ENCODE measurements around the gene ADAMTS20.
"Not testable (repeated sequence)": the region's sequence is repeated elsewhere in the genome, so short reads cannot be mapped to it uniquely, and the experiment has no call there.

The ADAMTS20 gene

DNA sequence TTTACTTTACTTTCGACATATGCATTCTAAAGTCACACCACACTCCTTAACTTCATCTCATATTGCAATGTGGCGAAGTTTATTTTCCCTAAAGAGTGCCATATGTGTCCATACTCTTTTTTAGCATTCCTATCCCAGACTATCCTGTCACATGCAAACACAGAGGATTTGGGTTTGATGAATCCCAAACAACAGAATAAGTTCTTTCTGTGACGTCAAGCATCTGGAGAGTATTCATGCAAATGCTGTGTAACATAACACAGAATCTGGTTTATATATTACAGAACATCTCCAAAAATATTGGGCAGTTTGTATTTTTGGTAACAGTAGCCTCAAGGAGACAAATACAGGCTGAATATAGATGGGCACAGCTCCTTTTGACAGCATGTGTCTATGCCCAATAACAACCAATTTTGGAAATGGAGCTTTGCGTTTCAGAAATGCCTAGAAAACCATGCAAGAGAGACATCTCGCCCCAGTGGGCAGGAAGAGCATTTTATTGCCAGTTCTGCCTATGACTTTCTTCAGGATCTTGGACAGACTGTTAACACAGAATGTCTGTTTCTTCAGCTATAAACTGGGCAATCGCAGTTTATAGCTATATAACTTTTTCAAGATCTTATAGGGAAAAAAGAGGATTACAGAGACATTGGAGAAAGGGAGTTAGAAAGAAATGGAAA lies 190.8 kb downstream of the ADAMTS20 start:
- no peak for ATAC-seq

DNA sequence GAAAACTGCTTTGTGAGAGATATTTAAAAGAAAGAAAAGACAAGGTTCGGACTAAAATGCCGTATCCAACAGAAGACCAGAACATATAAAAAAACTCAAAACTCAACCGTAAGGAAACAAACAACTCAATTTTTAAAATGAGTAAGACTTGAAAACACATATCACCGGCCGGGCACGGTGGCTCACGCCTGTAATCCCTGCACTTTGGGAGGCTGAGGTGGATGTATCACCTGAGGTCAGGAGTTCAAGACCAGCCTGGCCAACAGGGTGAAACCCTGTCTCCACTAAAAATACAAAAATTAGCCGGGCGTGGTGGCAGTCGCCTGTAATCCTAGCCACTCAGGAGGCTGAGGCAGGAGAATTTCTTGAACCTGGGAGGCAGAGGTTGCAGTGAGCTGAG lies 192.0 kb downstream of the ADAMTS20 start:
- ATAC-seq, result not testable (repeated sequence)

DNA sequence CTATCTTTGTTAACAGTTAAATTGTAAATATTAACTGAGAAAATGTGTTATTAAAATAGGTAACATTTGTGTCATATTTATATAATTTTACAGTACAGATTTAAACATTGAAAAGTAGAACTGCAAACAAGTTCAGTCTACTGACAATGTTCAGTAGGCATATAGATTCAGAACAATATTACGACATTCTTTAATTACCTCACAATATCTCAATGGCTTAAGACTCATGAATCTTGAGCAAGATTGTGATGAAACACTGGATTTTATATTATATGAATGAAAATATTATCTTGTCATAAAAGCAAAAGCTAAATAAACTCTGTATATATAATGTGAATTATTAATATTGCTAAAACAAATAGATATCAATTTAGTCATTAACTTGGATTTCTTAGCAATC lies 194.9 kb downstream of the ADAMTS20 start:
- no peak for ATAC-seq

DNA sequence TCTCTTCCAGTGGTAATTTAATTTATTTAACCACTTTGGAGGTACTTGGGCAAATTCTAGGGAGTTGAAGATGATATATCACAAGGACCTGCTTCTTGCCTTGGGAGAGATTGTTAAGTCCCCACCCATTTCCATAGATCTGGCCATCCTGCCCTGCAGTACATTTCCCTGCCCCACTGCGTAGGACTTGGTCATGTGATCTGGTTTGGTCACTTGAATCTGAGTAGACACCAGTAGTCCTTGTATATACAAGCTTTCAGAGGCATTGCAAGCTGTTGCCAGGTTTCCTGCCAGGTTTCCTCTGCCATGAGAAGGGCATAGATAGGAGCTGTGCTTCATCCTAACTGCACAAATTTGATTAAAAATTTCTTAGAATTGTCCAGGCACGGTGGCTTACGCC lies 200.0 kb downstream of the ADAMTS20 start:
- no peak for ATAC-seq

DNA sequence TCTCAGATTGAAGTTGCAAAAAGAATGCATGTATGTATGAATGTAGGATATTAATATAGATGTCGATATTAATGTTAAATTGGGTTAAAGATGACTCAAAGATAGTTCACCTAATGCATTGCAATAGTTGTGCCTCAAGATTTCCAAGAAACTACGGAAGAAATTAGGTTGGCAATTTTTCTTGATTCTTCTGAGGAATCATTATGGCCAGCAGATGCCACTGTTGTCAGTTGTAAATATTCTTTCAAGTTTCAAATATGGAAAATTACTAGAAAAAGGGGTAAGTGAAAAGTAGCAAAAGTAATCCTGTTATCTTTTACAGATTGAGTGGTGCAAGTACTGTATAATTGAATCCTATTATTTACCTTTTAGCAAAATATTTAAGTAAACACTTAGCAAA lies 202.1 kb downstream of the ADAMTS20 start:
- no peak for ATAC-seq

DNA sequence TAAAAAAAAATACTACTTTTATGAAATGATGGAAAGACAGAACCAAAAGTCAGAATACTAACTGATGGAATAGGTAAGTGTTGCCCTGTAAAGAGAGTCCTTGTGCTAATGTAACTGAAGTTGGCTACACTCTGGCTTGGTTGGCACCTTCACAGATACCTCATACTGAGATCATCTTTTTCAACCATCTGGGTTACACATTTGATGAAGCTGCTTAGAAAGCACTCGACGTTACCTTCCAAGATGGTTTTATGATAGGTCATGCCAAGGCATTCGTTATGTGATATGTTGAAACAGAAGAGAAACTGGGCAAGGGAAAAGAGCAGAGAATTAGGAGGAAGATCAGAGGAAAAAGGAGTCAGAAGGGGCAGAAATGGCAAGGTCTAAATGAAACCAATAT lies 203.8 kb downstream of the ADAMTS20 start:
- no peak for ATAC-seq

DNA sequence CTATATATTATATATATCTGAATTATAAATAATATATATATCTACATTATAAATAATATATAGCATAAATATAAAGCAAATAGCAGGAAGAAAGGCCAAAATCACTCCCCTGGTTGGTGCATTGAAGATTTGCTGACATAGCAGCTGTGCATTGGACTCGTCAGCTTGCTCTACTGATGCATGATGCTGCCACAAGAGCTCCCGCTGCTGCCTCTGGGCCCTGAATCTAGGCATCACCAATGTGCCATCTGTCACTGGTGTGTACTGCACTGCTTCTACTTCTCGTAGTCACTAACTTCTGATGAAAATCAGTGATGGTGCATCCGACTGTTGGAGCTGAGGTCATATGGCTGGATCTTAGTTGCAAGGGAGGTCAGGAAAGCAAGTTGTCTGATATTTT lies 205.0 kb downstream of the ADAMTS20 start:
- ATAC-seq, result no peak

DNA sequence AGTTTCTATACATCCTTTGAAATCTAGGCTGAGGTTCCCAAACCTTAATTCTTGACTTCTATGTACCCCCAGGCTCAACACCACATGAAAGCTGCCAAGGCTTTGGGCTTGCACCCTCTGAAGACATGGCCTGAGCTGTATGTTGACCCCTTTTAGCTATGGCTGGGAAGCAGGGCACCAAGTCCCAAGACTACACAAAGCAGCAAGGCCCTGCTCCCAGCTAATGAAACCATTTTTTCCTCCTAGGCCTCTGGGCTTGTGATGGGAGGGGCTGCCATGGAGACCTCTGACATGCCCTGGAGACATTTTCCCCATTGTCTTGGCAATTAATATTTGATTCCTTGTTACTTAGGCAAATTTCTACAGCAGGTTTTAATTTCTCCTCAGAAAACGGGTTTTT lies 207.0 kb downstream of the ADAMTS20 start:
- ATAC-seq, result no peak

DNA sequence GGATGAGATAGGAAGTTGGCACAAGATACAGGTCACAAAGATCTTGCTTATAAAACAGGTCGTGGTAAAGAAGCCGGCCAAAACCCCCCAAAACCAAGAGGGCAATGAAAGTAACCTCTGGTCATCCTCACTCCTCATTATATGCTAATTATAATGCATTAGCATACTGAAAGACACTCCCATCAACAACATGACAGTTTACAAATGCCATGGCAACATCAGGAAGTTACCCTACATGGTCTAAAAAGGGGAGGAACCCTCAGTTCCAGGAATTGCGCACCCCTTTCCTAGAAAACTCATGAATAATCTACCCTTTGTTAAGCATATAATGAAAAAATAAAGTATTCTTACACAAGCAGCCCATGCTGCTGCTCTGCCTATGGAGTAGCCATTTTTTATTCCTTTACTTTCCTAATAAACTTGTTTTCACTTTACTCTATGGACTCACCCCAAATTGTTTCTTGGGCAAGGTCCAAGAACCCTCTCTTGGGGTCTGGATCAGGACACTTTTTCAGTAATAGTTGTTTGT lies 210.2 kb downstream of the ADAMTS20 start:
- not testable (repeated sequence) for ATAC-seq

DNA sequence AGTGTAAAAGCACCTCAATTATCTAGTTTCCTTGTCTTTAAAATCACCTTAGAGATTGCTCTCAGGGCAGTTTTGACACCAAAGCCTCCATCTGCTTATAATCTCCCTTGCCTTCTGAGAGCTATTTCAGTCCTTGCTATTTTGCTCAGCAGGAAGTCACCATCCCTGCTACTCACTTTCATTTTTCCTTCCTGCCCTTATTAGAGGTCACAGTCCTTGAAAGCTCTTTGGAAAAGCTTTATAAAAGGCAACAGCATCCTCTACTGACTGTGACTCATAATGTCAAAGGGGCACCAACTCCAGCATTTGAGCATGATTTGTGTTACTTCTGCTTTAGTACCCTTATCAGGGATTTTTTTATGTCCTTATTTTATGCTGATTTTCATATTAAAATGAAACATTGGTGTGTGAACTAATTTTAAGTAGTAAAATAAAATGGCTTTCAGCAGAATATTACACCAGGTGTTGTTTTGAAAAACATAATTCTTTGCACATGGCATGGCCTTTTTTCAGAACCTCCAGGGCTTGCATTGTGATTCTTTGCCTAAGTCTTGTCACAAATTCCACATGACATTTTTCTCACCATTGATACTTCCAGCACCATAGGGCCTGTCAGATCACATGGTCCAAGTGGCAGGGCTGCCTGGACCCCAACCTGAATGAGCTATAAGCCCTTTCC lies 213.0 kb downstream of the ADAMTS20 start:
- ATAC-seq, result no peak

DNA sequence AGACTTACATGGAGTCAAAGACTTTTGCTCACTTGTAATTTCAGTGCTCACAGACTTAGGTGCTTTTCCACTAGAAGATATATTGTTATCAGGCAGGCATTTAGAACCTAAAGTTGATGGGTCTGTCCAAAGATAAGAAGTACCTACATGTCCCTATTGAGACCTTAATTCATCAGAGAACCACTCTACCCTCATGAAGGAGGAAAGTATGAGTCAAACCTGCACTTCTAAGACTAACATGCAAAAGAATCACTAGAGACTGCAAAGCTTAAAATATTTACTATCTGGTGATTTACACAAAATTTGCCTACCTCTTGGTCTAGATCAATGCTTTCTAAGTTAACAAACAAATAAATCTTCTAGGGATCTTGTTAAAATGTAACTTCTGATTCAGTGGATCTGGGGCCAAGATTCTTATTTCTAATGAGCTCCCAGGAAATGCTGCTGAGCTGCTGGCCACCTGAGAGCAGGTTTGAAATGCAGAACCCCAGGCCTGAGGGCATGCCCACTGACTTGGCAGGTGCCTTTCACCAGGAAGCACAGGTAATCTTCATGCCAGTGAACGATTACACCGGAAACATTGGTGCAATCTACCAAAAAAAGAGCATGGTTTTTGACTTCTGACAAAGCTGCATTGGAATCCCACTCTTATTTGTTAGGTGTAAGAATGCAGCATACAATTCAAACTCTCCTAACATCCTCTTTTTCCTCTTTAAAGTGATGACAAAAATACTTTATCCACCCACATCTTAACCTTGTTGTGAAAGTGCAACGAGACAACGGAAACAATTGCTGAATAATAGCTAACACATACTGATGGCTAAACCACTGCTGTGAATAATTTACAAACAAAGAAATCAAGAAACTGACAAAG lies 214.2 kb downstream of the ADAMTS20 start:
- ATAC-seq, result no peak

DNA sequence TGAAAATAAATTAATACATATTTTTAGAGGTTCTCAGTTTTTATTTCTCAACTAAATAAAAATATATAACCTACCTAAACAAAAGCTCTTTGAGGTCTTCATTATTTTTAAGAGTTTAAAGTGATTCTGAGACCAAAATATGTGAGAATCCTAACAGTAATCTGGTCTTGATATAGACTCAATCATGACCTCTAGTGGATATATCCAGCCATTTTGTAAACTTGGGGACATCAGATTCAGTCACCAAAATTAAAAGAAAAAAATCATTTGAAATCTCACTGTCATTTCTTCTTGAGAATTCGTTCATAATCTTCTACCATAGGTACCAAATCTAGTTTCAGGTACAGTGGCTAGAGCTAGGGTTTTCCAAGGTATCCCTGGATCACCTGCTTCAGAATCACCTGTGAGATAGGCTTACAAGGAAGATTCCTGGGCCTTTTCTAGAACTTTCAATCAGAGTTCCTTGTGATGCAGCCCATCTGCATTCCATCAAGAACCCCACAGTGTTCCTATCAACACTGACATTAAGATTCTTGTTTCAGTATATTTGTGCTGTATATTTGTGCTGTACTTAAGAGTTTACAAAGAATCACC lies 214.9 kb downstream of the ADAMTS20 start:
- no peak for ATAC-seq

DNA sequence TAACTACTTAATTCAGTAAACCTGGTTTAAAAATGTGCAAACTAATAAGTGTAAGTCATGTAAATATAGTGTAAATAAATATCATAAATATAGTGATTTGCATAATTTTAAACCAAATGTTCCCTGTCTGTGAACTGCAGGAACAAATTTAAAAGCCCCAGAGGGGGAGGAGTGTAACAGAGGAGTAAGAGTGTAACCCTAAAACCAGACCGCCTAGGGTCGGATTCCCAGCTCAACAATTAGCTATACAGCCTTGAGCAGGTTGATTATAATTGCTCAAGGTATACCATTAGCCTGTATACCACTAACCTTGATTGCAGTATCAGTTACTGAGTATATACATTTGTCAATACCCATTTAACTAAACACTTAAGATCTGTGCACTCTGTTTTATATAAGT lies 218.4 kb downstream of the ADAMTS20 start:
- ATAC-seq, result no peak

DNA sequence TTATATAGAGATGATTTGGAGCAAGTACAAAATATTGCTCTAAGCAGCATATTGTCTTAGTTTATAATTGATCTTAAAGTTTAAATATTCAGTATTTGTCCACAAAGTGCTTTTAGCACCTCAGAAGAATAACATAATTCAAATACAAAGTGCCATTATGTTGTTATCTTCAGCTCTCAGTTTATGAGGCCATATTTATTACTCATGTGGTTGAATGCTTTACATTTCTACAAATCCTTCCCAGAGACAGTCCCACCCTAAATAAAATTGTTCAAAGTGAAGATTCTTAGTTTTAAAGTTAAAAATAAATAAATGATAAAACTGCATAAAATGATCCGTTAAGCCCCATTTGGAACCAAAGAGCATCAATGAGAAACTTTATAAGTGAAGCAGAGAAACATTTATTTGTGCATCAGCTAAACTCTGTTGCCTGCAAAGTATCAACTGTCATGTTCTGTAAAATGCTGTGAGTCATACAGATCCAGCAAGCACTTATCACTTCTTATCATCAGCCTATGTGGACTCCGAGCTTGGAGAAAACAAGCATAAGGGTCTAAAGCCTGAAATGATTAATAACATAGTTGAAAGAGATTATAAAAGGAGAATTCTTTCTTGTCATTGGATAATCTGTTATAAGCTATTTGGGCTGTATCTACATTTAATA lies 218.9 kb downstream of the ADAMTS20 start:
- ATAC-seq, result no peak

DNA sequence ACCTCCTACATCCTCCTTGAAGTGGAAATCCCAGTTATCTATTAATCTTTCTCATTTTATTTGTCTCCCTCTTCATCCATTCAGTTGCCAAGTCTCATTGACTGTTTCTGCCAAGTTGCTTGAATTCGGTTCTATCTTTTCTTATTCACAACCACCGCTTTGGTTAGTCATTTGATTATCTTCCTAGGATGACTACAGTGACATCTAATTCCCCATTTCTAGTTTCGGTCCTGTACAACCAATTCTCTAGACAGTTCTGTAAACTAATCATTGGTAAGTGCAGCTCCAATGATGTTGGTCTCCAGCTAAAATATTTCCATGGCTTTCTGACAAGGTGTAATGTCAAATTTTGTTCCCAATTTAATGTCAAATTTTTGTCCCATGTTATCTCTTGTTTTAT lies 220.1 kb downstream of the ADAMTS20 start:
- no peak for ATAC-seq

DNA sequence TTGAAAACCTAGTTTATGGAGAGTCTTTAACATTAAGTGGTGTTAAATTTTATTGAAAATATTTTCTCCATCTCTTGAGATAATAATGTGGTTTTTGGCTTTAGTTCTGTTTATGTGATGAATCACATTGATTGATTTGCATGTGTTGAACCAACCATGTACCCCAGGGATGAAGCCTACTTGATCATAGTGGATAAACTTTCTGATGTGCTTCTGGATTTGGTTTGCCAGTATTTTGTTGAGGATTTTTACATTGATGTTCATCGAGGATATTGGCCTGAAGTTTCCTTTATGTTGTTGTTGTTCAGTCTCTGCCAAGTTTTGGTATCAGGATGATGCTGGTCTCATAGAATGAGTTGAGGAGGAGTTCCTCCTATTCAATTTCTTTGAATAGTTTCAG lies 222.6 kb downstream of the ADAMTS20 start:
- ATAC-seq, result no peak

DNA sequence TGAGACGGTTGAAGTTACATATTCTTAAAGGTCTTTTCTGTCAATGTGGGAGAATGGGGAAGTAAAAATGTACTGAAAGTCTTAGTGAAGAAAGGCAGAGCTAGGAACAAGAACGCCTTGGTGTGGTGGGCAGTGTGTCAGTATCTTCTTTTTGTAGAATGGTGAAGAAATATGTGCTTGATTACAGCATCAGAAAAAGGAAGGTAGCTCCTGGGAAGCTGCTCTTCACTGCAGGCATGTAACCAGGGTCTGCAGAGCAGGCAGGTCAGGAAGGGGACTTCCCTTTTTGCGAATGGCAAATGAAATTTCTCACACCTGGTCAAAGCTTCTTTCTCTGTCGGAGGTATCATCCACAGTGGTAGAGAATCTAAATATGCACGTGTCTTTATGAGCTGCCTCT lies 226.2 kb downstream of the ADAMTS20 start:
- no peak for ATAC-seq

DNA sequence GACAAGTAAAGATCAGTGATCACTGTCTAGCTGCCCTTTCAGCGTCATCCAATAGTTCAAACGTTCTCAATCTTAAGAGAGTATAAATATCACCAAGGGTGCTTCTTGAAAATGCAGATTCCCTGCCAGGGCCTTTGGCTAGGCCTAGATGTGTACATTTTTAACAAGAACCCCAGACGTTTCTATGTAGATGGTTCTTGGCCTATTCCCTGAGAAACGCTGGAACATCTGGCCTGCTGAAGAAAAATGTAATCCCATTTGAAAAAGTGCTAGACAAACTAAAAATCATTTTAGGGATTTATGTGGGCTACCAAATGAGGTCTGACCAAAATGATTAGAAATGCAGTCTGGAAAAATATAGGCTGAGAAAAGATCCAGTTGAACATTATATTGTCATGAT lies 231.7 kb downstream of the ADAMTS20 start:
- no peak for ATAC-seq

DNA sequence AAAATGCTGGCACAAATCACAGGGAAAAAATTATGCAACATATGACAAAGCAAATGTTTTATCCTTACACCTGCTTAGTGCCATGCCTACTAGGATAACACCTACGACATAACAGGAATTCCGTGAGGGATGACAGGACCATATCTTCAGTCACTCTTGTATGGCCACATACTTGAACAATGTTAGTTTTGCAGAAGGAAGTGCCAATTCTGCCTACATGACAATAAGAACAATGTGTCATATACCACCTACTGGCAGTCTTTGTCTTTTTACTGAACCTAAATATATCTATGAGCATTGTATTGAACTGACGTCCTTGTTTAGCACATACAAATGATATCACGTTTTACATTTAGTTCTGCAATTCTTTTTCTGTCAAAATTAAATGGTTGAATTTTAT lies 234.0 kb downstream of the ADAMTS20 start:
- ATAC-seq, result no peak

DNA sequence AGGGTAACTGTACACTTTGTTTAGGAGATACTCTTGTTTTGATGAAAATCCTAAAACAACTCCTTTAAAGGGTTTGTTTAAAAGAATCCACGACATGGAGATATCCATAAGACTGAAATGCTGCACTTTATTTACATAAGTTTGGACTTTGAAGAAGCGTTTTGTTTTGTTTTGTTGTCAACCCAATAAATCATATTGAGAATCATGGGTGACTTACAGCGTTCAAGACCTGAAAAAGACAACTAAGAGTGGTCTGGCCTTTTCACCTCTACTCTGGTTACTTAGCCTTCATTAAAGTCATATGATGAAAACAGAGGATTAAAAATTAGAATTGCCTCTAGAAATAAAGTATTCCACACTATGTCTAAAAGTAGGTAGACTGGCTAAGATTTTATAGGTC lies 234.8 kb downstream of the ADAMTS20 start:
- ATAC-seq, result no peak

DNA sequence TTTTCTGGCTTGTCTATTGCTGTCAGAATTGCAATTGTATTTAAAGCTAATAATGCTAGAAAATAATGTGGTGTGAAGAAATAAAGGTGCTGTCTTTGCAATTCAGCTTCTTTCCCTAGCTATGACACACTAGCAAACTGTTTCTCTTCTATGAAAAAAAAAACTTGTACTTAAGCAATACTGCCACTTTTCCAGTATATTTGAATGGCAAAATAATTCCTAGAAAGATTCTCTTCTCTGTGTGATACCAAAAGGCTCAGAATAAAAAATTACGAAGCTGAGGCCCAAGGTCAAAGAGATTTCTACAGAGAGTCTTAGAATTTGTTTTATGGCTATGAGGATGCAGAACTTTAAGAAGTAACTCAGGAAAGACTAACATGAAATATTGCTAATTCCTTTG lies 235.5 kb downstream of the ADAMTS20 start:
- ATAC-seq, result no peak

DNA sequence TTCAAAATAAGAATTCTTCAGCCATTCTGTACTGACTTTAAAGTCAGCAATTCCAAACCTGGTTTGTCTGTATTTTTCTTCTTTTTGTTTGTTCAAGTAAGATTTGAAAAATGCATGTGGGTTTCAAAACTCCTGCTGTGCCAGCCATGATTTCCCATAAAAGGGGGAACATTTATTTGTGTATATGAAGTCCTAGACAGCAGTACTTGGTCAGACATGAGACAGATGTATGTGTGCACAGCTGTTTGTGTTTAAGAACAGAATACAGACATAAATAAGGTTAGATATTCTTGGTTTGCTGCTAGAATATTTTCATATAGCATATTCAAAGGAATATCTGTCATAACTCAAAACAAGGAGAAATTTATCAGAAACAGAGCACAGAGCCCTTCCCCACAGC lies 236.0 kb downstream of the ADAMTS20 start:
- ATAC-seq, result no peak
